NCI-H1417 (cell line): ENCODE measurements around the gene FAM174B.

ENCODE experiments used
- DNase-seq, 3 experiments: peaks; one replicate each; lab custom pipeline; 2025; lab: John Stamatoyannopoulos, UW

Gene FAM174B

GRCh38 chr15:92643849-92644815, 11.4 kb downstream of the FAM174B start:
- peak in 2 of 3 experiments; percentile 31 to 84 for DNase-seq

- DNase-seq: peak in 2 of 3 experiments; percentile 48 to 73
Measured at GRCh38 chr15:92638709-92639365, 16.7 kb downstream of the FAM174B start.

- peak; percentile 79 to 94 (median 94) for DNase-seq
Measured at GRCh38 chr15:92638291-92638708, 17.3 kb downstream of the FAM174B start.

GRCh38 chr15:92637626-92638025, 17.9 kb downstream of the FAM174B start:
- peak in 2 of 3 experiments; percentile 39 to 71 for DNase-seq

GRCh38 chr15:92636908-92637481, 18.6 kb downstream of the FAM174B start:
- DNase-seq: peak; percentile 60 to 88 (median 77)

- DNase-seq: no peak
Measured at GRCh38 chr15:92636401-92636907, 19.1 kb downstream of the FAM174B start.

GRCh38 chr15:92634671-92635201, 20.8 kb downstream of the FAM174B start:
- peak in 2 of 3 experiments; percentile 42 to 51 for DNase-seq

- no peak for DNase-seq
Measured at GRCh38 chr15:92634060-92634459, 21.5 kb downstream of the FAM174B start.

GRCh38 chr15:92633418-92633817, 22.2 kb downstream of the FAM174B start:
- no peak for DNase-seq

GRCh38 chr15:92633001-92633400, 22.6 kb downstream of the FAM174B start:
- DNase-seq: no peak

- no peak for DNase-seq
Measured at GRCh38 chr15:92631721-92632120, 23.9 kb downstream of the FAM174B start.

- DNase-seq: no peak
Measured at GRCh38 chr15:92629975-92630626, 25.5 kb downstream of the FAM174B start.

GRCh38 chr15:92629276-92629974, 26.1 kb downstream of the FAM174B start:
- no peak for DNase-seq

GRCh38 chr15:92627014-92627413, 28.6 kb downstream of the FAM174B start:
- no peak for DNase-seq

GRCh38 chr15:92625251-92625980, 30.2 kb downstream of the FAM174B start:
- DNase-seq: no peak

GRCh38 chr15:92624401-92624991, 31.1 kb downstream of the FAM174B start:
- peak; percentile 56 to 88 (median 75) for DNase-seq

GRCh38 chr15:92623435-92623834, 32.1 kb downstream of the FAM174B start:
- peak; percentile 82 to 96 (median 94) for DNase-seq

GRCh38 chr15:92621972-92622533, 33.5 kb downstream of the FAM174B start:
- no peak for DNase-seq

GRCh38 chr15:92620991-92621390, 34.6 kb downstream of the FAM174B start:
- DNase-seq: no peak
